H9 (cell line): ENCODE measurements around the gene NRXN3. TPM values are rescaled to one million over a fixed set of nuclear protein-coding genes. Genes with fewer than 3 reads are reported as not detected.

Experiments used
- DNase-seq: peaks from one replicate; pipeline ENCODE4 v3.0.0-alpha.2; 2017
- H2AFZ ChIP-seq: one replicate; pipeline ENCODE4 v1.6.1; 2013; ENCODE audit warnings: mild to moderate bottlenecking, low read length, control low read depth, moderate library complexity
- H2AK5ac ChIP-seq: 2 replicates; pipeline ENCODE4 v1.6.1; 2013; ENCODE audit warnings: low read length, control low read depth, mixed read lengths; ENCODE audit not compliant: insufficient read length
- H2BK120ac ChIP-seq: one replicate; pipeline ENCODE4 v1.6.1; 2013; ENCODE audit warnings: low read depth, mild to moderate bottlenecking, low read length, control low read depth, inconsistent platforms; ENCODE audit not compliant: poor library complexity, severe bottlenecking
- H2BK12ac ChIP-seq: 2 replicates; pipeline ENCODE4 v1.6.1; 2013; ENCODE audit warnings: low read length, control low read depth, mixed read lengths, low read depth; ENCODE audit not compliant: insufficient read length
- H2BK15ac ChIP-seq: 2 replicates; pipeline ENCODE4 v1.6.1; 2013; ENCODE audit warnings: low read depth, low read length, control low read depth
- H2BK20ac ChIP-seq: one replicate; pipeline ENCODE4 v1.6.1; 2013; ENCODE audit warnings: low read depth, mild to moderate bottlenecking, low read length, control low read depth, inconsistent platforms; ENCODE audit not compliant: poor library complexity, severe bottlenecking
- H2BK5ac ChIP-seq: 2 replicates; pipeline ENCODE4 v1.6.1; 2013; ENCODE audit warnings: low read length, control low read depth, mixed read lengths; ENCODE audit not compliant: insufficient read length
- H3K14ac ChIP-seq: 2 replicates; pipeline ENCODE4 v1.6.1; 2013; ENCODE audit warnings: low read length, control low read depth; ENCODE audit not compliant: insufficient read depth
- H3K18ac ChIP-seq: 2 replicates; pipeline ENCODE4 v1.6.1; 2013; ENCODE audit warnings: low read depth, mild to moderate bottlenecking, mixed read lengths, low read length, control low read depth; ENCODE audit not compliant: insufficient read length
- H3K23ac ChIP-seq: 2 replicates; pipeline ENCODE4 v1.6.1; 2013; ENCODE audit warnings: low read length, control low read depth, mixed read lengths, low read depth; ENCODE audit not compliant: insufficient read length
- H3K23me2 ChIP-seq: 2 replicates; pipeline ENCODE4 v1.6.1; 2013; ENCODE audit warnings: low read depth, mild to moderate bottlenecking, mixed read lengths, low read length, control low read depth; ENCODE audit not compliant: insufficient read length, poor library complexity, severe bottlenecking
- H3K27ac ChIP-seq: 2 replicates; pipeline ENCODE4 v1.5.1; 2013; ENCODE audit warnings: low read length, control low read depth, mixed read lengths, low read depth; ENCODE audit not compliant: insufficient read length
- H3K27me3 ChIP-seq: 2 replicates; pipeline ENCODE4 v1.6.1; 2013; ENCODE audit warnings: low read length, control low read depth, inconsistent platforms; ENCODE audit not compliant: insufficient read depth
- H3K4ac ChIP-seq: 2 replicates; pipeline ENCODE4 v1.6.1; 2013; ENCODE audit warnings: low read depth, mild to moderate bottlenecking, control low read depth, inconsistent platforms, low read length, moderate library complexity
- H3K4me1 ChIP-seq: 2 replicates; pipeline ENCODE4 v1.6.1; 2013; ENCODE audit warnings: low read length, control low read depth, inconsistent platforms; ENCODE audit not compliant: insufficient read depth
- H3K4me2 ChIP-seq: 2 replicates; pipeline ENCODE4 v1.6.1; 2013; ENCODE audit warnings: low read length, control low read depth, mixed read lengths; ENCODE audit not compliant: insufficient read length, insufficient read depth
- H3K56ac ChIP-seq: 2 replicates; pipeline ENCODE4 v1.6.1; 2013; ENCODE audit warnings: low read depth, mild to moderate bottlenecking, mixed read lengths, low read length, control low read depth; ENCODE audit not compliant: insufficient read length
- H3K79me1 ChIP-seq: 2 replicates; pipeline ENCODE4 v1.6.1; 2013; ENCODE audit warnings: low read depth, mild to moderate bottlenecking, moderate library complexity, low read length, control low read depth, inconsistent platforms; ENCODE audit not compliant: insufficient read depth, poor library complexity, severe bottlenecking
- H3K79me2 ChIP-seq: 2 replicates; pipeline ENCODE4 v1.6.1; 2013; ENCODE audit warnings: low read length, control low read depth, inconsistent platforms; ENCODE audit not compliant: insufficient read depth
- H3K9ac ChIP-seq: 2 replicates; pipeline ENCODE4 v1.6.1; 2013; ENCODE audit warnings: low read length, control low read depth, mixed read lengths; ENCODE audit not compliant: insufficient read length; ENCODE audit errors: extremely low read depth
- H3K9me3 ChIP-seq: one replicate; pipeline ENCODE4 v1.6.1; 2013; ENCODE audit warnings: low read depth, low read length, inconsistent platforms; ENCODE audit not compliant: control insufficient read depth
- H3T11ph ChIP-seq: one replicate; pipeline ENCODE4 v1.6.1; 2013; ENCODE audit warnings: mild to moderate bottlenecking, low read length, control low read depth, inconsistent platforms
- H4K20me1 ChIP-seq: one replicate; pipeline ENCODE4 v1.6.1; 2013; ENCODE audit not compliant: control insufficient read depth, insufficient read length, insufficient read depth
- H4K5ac ChIP-seq: 2 replicates; pipeline ENCODE4 v1.6.1; 2013; ENCODE audit warnings: low read depth, mild to moderate bottlenecking, mixed read lengths, low read length, control low read depth; ENCODE audit not compliant: insufficient read length
- H4K8ac ChIP-seq: replicated peaks from 2 replicates; pipeline ENCODE4 v1.6.1; 2013; ENCODE audit warnings: low read length, control low read depth, mixed read lengths, low read depth; ENCODE audit not compliant: insufficient read length
- H4K91ac ChIP-seq: 2 replicates; pipeline ENCODE4 v1.6.1; 2013; ENCODE audit warnings: low read depth, mild to moderate bottlenecking, moderate library complexity, mixed read lengths, low read length, control low read depth; ENCODE audit not compliant: insufficient read length
- H3K27ac Mint-ChIP-seq, 3 experiments: 2 replicates in 2 of 3; 3 replicates in 1 of 3; pipeline ENCODE4 v1.8.0; 2020 to 2021; ENCODE audit warnings: mixed read lengths in 3 of 3, mild to moderate bottlenecking in 1 of 3, moderate library complexity in 1 of 3
- H3K27me3 Mint-ChIP-seq: 2 replicates; pipeline ENCODE4 v1.8.0; 2021; ENCODE audit warnings: low read depth, mild to moderate bottlenecking, moderate library complexity, mixed read lengths
- H3K36me3 Mint-ChIP-seq, 3 experiments: 2 replicates in 2 of 3; 3 replicates in 1 of 3; pipeline ENCODE4 v1.8.0; 2020 to 2021; ENCODE audit warnings: low read depth in 3 of 3, mixed read lengths in 3 of 3; ENCODE audit not compliant: insufficient read depth in 1 of 3
- H3K4me1 Mint-ChIP-seq, 2 experiments: 2 replicates each; pipeline ENCODE4 v1.8.0; 2020; ENCODE audit warnings: mixed read lengths in 2 of 2
- H3K4me3 Mint-ChIP-seq, 2 experiments: 2 replicates in 1 of 2; 3 replicates in 1 of 2; pipeline ENCODE4 v1.8.0; 2020 to 2021; ENCODE audit warnings: mild to moderate bottlenecking in 2 of 2, mixed read lengths in 2 of 2, moderate library complexity in 1 of 2
- H3K9me3 Mint-ChIP-seq, 2 experiments: 2 replicates in 1 of 2; 3 replicates in 1 of 2; pipeline ENCODE4 v1.8.0; 2020; ENCODE audit warnings: mild to moderate bottlenecking in 2 of 2, mixed read lengths in 2 of 2, moderate library complexity in 1 of 2
- CTCF ChIP-seq: fragments of 200-600 bp; sonication (generic); conservative IDR thresholded peaks from 3 replicates; pipeline ENCODE4 v1.8.0; 2021; ENCODE audit warnings: antibody characterized with exemption, mild to moderate bottlenecking
- WGBS: extraction: QIAGEN DNeasy Blood & Tissue Kit; methylation state at CpG from one replicate; pipeline ENCODE4 v1.1.7; 2013; ENCODE audit warnings: missing lambda C conversion rate, low lambda C conversion rate, mixed read lengths; ENCODE audit not compliant: insufficient read length; ENCODE audit errors: extremely low coverage; 5-methylcytosine and 5-hydroxymethylcytosine counted together
- total RNA-seq: library from RNA; stranded (reverse); gene quantifications from 2 replicates; pipeline ENCODE4 v1.2.1, GENCODE V29; 2021

NRXN3 gene
- total RNA-seq, 1 experiment from 2014 or later, result 1.8 TPM

- Histone ChIP-seq H3K4me2 (no peak overlapping the region), H3K27me3 (no peaks in the 10 kb centered on the region), H2BK120ac (no peak overlapping the region), H3K79me2 (no peaks in the 10 kb centered on the region), H2BK12ac (no peak overlapping the region), H4K8ac (no peak overlapping the region), H4K91ac (no peak overlapping the region), H3K23me2 (no peaks in the 10 kb centered on the region), H3K4ac (no peak overlapping the region), H4K5ac (no peak overlapping the region), H3K9ac (no peak overlapping the region), H2BK20ac (no peak overlapping the region), H3K56ac (no peak overlapping the region), H3K23ac (no peak overlapping the region), H3K79me1 (no peaks in the 10 kb centered on the region), H3K18ac (no peak overlapping the region), H3K9me3 (no peaks in the 10 kb centered on the region), H3K27ac (no peak overlapping the region), H2BK15ac (no peak overlapping the region), H3K4me1 (peaks cover 10% of the 10 kb centered on the region; the same call in 1 of the 2 replicates), H3K14ac (no peak overlapping the region), H2AK5ac (no peak overlapping the region), H3T11ph (no peak overlapping the region), H4K20me1 (no peaks in the 10 kb centered on the region), H2BK5ac (no peak overlapping the region), H2AFZ (no peak overlapping the region)
- Mint-ChIP-seq H3K27ac (peak overlapping the region in 1 of 3 experiments; percentile 59; a peak in 1 of 7 replicates), H3K4me1 (peaks cover 30 to 35% of the 10 kb centered on the region in 2 experiments), H3K9me3 (no peaks in the 10 kb centered on the region), H3K4me3 (no peak overlapping the region), H3K27me3 (no peaks in the 10 kb centered on the region; the same call in 1 of the 2 replicates), H3K36me3 (no peaks in the 10 kb centered on the region)
- DNase-seq, result no peak
- no CpG with 5 or more reads among the region's 2 CpGs for WGBS
- no peak for TF ChIP-seq CTCF
These were observed 1164.1 kb downstream of the NRXN3 start for GRCh38 chr14:79334272-79334671.
